HG03045 (cell line): ENCODE measurements around the gene SULT6B1.
"Not testable (repeated sequence)": the region's sequence is repeated elsewhere in the genome, so short reads cannot be mapped to it uniquely, and the experiment has no call there.

Experiments used
- ATAC-seq: cut with Tn5 transposase; IDR thresholded peaks from one replicate; pipeline ENCODE4 v1.9.1; 2021; ENCODE audit warnings: mild to moderate bottlenecking, moderate library complexity; ENCODE audit not compliant: unreplicated experiment

The SULT6B1 gene

DNA sequence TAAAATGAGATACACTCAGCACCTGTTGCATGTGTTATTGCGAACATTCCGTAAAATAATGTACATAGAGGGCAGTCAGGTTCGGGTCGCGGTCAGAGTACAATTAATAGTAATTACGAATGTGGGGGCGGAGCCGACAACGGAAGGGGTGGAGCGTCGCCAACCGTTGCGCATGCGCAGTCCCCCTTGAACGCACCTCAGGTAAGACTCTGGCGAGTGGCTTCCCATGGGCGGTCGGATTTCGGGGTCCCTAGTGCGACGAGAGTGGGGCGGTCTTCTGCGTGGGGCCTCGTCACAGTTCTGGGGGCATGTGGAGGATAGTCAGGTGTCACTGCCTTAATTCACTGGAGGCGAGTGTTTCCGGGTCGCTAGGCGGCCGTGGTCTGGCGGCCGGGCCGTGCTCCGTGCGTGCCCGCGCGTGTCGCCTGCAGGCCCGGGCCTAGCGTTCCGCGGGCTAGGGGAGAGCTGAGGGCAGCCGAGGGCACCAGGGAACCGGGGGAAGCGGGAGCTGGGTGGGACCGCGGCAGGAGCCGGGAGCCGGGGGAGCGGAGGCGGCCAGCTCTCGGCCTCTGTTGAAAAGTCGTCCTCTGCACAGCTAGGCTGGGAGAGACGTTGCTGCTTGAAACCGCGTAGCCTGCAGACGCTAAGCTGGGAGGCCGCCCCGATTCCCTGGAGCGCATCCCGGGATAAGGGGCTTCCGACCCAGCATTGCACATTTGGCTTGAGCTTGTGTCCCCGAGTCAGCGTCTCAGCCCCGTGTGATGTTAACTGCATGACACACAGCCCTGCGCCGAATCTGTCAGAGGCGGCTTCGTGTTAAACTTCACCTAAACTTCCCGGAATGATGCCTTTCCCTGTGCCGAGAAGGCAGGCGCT is 8.1 kb upstream of the SULT6B1 start, which contains the start of gene CEBPZOS:
Gene CEBPZOS (plus strand): TSS at position 177 of the 876 bp plus-strand sequence. CDS start 3,209 bp downstream, outside the sequence.
- peak; percentile 76 for ATAC-seq

DNA sequence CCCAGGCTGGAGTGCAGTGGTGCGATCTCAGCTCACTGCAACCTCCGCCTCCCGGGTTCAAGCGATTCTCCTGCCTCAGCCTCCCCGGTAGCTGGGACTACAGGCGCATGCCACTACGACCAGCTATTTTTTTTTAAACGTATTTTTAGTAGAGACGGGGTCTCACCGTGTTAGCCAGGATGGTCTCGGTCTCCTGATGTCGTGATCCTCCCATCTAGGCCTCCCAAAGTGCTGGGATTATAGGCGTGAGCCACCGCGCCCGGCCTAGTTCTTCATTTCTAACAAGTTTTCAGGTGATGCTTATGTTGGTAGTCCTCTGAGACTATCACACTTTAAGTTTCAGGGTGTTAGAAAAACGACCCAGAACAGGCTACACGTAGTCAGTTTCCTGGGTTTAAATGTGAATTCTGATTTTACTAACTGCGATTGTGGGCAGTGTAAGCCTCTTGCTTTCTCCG is 7.4 kb upstream of the SULT6B1 start:
- not testable (repeated sequence) for ATAC-seq

DNA sequence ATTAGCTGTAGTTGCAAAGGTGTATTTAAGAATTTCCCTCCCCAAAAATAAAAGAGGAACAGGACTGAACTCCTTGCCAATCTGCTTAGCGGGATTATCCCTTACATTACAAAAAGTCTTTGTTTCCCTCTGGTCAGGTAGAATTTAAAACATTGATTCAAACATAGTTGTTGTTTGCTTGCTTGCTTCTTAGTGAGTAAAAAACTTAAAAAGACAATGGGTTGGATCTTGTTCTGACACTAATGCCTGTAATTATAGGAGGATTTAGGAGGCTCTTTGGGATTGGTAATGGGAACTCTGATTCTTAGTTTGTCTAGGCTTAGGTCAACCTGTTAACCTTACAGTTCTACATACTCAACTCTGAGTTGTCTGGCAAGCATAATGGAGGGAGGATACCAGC is 4.1 kb upstream of the SULT6B1 start:
- ATAC-seq, result no peak

DNA sequence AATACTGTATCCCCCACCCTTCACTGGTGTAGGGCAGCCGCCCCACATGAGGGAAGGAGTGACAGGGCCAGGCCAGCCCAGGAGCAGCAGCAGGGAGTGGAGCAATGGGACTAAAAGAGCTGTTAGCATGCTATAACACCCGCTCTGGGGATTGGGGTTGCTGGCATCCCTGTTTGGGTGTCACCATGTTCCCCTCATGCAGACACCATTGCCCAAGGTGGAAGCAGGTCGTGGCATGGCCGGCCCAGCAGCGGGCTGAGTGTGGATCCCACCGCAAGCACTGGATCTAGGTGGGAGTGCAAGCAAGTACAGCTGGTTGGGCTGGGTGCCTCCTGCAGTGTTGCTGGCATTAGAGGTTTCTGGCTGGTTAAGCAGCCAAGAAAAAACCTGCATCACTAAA is 3.3 kb upstream of the SULT6B1 start:
- ATAC-seq, result no peak

DNA sequence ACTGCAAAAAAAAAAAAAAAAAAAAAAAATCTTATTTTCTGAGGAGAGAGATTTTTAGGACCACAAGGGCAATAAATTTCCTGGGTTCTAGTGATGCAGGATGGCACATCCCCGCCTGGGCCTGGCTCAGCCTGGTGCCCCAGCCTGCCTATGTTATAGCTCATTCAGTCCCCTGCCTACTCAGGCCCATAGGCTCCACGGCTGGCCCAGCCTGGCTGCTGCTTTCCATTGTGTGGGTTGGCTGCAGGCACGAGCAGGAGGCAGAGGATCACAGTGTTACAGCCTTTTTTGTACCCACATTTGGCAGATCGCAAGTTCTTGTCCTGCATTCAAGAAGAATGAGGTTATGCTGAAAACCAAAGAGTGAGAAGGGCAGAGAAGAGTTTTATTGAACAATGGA is 2.8 kb upstream of the SULT6B1 start:
- no peak for ATAC-seq

DNA sequence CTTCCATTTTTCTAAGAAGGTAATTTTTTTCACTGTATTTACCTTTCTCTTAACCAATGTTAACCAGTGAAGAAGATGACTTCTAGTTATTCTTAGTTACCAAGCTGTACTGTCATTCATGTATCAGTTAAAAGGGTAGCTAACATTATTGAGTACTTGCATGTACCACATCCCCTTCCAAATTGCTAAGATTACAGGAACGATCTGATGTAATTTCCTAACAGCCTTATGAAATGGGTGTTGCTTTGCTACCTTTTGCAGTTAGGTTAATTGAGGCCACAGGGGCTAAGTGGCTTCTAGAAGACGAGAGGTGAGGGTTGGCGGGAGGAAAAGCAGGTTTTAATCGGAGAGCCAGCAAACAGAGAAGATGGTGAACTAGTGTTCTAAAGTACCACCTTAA is 1.8 kb upstream of the SULT6B1 start:
- no peak for ATAC-seq

DNA sequence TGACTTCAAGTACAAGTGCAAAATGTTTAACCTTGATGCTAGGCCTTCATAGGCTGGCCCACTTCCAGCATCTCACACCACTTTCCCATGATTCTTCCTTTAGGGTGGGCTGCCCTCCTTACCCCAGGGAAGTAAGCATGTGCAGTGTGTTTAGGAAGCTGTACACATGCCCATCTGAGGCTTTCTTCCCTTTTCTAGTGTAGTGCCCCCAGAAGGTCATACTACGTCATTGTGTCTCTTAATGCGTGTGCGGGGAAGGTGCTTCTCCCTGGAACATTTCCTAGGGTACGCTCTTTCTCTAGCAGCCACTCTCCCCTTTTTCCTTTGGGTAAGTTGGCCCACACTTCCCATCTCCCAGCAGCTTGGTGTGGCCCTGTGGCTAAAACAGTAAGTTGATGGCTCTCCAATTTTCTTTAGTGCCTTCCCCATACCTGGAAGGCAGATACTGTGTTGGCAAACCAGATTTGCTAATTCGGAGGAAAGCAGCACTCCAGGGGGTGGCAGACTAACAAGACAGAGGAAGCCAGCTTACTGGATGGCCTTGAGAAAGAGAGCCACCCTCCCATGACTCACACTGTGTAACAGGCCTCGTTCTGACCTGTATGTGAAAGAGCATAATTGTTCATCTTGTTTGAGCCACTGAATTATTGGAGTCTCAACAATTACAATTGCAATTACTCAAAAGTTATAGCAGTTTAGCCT is 1.1 kb upstream of the SULT6B1 start:
- ATAC-seq, result no peak

DNA sequence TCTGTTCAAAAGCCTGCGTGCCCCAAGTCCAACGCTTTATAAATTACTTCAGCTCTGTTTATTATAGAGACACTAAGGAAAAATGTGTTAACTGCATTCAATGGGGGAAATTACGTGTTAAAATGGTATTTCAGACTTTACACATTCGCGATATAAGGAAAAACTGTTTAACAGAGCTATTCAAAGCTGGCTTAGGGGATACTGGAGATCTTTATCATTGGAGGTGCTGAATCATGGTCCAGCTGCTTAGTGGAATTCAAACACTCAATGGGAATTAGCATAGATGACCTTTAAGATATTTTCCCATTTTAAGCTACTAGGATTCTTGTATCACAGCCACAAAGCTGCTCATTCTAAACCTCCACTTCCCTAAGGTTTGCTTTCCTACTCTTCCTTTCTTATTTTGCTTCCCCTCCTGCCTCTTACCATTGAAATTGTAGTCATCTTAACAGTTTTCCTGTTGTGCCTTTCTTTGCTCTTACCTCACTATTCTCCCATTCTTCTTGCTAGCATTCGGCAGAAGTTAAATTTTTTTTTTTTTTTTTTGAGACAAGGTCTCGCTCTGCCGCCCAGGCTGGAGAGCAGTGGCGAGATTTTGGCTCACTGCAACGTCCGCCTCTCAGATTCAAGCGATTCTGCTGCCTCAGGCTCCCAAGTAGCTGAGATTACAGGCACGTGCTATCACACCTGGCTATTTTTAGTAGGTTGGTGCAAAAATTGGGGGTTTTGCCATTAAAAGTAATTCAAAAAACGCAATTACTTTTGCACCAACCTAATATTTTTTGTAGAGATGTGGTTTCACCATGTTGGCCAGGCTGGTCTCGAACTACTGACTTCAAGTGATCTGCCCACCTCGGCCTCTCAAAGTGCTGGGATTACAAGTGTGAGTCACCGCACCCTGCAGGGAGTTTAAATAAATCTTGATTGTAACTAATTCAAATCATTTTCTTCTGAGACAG is 6.5 kb downstream of the SULT6B1 start:
- ATAC-seq, result no peak

DNA sequence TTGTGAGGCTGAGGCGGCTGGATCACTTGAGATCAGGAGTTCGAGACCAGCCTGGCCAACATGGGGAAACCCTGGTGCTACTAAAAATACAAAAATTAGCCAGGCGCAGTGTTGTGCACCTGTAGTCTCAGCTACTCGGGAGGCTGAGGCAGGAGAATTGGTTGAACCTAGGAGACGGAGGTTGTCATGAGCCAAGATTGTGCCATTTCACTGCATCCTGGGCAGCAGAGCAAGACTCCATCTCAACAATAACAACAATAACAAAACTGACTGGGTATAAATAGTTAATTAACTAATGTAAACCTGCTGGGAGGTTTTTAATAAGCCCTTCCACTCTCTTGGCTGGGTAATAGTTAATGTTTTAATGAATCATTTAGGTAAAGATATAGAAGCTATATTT is 7.8 kb downstream of the SULT6B1 start:
- ATAC-seq, result no peak

DNA sequence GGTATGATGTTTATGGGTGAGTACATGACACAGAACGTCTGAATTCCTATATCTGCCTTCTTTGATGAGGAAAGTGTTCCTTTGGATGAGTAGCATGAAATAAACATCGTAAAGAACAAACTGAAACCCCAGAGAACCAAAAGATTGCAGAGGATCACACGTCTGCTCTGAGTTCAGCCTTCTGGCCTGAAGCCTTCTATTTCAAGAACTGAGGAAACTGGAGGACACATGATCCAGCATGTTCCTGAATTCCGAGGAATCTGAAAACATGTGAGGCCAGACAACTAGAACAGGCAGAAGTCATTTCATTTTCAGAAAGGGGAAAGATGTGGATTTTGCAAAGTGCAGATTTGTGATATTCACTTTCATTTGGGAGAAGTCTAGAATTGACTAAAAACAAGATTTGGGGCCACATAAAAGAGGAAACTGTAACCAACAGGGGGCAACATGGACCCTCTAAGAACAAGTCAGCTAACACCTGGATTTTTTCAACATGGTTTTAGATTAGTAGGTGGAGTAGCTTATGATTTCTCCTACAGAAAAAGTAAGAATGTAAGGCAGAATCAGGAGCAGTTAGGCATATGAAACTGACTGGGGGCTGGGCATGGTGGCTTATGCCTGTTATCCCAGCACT is 8.3 kb downstream of the SULT6B1 start:
- ATAC-seq, result no peak

DNA sequence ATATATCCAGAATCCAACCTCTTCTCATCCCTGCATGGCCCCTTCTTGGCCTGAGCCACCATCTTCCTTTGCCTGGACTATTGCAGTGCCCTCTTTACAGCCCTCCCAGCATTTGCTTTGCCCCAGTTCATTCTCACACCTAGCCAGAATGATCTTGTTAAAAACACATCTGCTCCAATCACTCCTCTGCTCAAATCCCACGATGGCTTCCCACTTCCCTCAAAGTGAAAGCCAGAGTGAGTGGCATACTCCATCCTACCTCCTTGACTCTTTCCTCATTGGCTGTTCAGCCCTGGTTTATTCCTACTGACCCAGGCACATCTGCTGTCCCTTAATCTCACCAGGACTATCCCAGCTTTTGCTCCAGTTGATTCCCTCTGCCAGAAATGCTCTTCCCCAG is 14.7 kb downstream of the SULT6B1 start:
- no peak for ATAC-seq

DNA sequence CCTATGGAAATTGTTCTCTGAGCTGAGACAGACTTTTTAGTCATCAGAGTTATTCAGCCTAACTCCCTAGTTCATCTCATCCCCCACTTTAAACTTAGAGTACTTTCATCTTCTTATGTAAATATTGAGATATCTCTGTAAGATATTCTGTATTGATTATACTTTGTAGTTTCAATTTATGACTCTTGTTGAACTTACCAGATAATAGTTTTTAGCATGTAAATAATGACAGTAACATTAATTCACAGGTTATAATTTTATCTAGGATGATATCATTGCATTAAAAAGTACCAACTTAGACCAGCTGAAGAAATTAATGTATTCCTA is 16.9 kb downstream of the SULT6B1 start:
- no peak for ATAC-seq

DNA sequence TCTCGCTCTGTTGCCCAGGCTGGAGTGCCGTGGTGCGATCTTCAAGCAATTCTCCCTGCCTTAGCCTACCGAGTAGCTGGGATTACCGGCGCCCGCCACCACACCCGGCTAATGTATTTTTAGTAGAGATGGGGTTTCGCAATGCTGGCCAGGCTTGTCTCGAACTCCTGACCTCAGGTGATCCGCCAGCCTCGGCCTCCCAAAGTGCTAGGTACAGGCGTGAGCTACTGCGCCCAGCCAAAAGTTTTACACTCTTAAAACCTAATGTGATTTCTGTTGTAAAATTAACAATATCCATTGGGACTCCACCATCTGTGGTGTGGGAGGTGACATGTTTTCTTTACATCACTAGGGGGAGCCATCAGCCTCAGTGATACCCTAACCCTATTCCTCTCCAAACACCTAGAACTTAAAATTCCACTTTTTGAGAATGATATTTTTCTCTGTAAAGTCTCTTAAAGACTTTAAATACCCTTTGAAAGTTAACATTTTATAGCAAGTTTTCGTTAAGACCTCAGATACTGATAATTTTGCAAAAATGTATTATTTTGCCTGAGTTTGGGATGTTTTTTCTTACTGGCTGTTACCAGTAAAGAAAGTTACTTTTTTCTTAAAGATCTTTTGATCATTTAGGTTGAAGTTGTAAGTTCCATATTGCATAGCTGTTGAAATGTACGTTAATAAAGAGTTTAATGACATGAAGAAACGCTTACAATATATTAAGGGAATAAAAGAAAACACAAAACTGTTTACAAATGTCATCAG is 20.1 kb downstream of the SULT6B1 start:
- ATAC-seq, result no peak

DNA sequence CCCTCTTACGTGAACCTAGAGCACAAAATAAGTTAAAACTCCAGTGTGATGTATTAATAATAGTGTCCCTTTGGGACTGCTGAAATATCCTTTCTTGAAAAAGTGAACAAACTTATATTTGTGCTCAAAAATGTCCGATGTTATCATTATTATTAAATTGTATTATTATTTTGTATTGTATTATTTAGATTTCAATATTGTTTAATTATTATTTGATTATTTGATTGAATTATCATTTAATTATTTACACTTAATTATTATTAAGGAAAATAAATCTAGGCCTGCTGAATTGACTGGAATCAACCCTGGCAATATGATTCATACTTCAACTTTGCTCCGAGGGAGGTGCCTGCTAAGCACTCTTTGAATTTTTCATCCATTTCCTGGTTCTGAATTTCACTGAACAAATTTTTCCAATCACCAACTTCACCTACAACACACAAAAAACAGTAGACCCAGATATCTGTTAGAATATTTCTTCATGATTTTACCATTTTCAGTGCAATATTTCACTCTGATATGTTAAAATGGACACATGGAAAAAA is 20.8 kb downstream of the SULT6B1 start:
- ATAC-seq, result no peak

DNA sequence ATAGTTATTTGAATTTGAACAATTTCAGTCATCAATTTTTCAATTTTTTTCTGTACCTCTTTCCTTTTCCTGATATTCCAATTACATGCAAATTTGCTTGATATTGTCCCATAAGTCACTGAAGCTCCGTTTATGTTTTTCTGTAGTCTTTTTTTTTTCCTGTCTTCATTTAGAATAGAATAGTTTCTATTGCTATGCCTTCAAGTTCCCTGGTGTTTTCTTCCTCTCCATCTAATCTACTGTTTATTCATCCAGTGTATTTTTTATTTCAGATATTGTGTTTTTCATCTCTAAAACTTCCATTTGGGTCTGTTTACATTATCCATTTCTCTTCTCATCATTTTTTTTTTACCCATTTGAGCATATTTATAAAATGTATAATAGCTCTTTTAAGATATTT is 23.7 kb downstream of the SULT6B1 start:
- ATAC-seq, result no peak

DNA sequence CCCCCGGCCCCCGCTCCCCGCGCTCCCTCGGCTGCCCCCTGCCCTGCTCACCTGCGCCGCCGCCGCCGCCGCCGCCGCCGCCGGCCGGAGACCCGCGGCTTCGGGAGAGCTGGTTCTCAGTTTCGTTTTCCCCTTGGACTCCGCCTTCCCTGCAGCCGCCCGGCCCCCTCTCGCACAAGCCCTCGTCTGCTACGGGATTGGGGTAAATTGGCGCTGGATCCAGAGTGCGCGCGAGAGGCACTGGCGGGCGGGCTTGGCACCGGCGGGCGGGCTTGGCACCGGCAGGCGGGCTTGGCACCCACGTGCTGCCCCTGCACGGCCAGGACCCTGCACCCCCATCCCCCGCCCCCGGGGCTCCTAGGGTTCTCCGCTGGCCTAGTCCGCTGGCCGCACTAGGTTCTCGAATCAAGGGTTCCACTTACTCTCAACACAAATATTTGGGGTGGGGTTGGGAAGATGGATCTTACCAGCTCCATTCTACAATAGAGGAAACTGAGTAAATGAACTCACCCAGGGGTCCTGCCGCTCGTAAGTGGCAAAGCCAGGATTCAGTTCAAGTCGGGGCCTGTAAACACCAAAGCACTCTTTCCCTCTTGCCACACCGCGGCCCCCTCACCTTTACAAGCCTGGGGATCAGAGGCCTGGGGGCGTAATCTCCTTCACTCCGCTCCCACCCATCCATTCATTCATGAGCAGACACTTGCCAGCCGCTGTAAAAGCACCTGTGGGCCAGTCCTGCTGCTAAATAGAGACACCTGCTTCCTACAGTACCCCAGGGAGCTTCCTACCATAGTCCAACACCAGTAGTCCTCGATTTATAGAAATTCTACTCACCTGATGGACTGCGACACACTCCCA is 31.4 kb downstream of the SULT6B1 start, which contains the start of gene EIF2AK2:
Gene EIF2AK2 (minus strand): TSS at position 124 of the 858 bp plus-strand sequence. CDS start 9,174 bp downstream, outside the sequence.
- peak; percentile 90 for ATAC-seq

DNA sequence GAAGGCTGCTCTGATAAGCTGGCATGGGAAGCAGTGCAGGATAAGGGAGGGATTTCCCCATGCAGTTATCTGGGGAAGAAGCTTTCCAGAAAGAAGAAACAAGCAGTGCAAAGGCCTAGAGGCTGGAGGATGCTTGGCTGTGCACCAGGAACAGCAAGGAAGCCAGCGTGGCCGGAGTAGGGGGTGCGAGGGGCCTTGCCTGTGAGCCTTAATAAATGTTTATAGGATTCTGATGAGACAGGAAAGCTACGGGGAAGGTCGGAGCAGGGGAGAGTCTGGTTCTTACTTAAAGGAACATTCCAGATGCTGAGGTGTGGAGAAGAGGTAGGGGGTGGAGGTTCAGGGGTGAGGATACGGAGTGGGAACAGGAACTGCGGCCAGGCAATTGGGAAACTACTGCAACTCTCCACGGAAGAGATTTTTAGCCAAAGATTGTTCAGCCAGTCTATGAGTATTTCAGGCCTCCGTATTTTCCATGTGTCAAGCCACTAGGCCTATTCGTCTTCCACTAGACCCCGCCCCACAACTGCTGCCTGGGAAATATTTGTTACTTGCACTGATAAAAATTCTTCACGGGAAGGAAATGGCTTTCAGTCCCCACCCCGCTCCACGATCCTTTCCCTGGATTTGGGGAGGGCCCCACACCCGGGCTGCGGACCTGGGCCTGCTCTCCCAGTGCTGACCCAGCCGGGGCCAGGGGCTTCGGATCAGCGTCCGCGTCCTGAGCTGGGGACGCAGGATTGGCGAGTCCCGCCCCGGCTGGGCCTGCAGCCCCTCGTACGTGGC is 32.2 kb downstream of the SULT6B1 start:
- peak; percentile 35 for ATAC-seq

DNA sequence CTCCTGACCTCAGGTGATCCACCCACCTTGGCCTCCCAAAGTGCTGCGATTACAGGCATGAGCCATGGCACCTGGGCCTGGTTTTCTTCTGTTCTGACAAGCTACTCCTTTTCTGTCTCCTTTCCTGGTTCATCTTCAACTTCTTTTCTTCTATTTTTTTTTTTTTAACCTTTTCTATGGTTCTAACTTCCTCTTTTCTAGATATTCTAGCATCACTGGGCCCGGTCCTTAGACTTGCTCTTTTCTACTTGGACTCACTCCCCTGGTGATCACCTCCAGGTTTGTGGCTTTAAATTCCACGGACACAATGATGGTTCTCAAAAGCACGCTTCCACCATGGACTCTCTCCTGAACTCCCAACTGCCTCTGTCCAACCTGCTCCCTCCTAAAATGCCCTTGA is 33.7 kb downstream of the SULT6B1 start:
- no peak for ATAC-seq
